Raji (cell line): ENCODE measurements around the gene TMOD1.

ENCODE experiments used
- POLR2A ChIP-seq: IDR thresholded peaks from 2 replicates; pipeline ENCODE4 v1.6.1; 2011; ENCODE audit warnings: low read depth, low read length, control low read depth; ENCODE audit not compliant: insufficient read depth

TMOD1 gene

DNA sequence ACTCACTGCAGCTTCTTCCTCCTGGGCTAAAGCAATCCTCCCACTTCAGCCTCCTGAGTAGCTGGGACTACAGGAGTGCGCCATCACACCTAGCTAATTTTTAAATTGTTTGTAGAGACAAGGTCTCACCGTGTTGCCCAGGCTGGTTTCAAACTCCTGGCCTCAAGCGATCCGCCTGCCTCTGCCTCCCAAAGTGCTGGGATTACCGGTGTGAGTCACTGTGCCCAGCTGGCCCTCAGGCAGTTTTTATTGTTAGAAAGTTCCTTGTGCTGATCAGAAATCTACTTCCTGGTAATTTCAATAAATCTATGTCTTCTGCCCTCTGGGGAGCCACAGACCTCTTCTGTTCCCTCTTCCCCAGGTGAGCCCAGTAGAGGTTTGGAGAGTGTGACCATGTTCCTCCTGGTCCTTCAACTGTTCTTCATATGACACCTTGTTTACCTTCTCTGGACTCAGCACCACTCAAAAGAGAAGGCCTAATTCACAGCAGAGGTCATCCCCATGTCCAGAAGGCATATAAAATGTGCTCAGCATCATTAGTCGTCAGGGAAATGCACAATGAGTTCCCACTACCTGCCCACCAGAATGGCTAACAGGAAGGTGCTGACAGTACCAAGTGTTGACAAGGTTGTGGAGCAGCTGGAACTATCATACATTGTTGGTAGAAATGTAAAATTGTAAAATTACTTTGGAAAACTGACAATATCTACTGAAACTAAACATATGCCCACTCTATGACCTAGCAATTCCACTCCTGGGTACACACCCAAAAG lies 10.4 kb downstream of the TMOD1 start:
- TF ChIP-seq POLR2A = no peak

DNA sequence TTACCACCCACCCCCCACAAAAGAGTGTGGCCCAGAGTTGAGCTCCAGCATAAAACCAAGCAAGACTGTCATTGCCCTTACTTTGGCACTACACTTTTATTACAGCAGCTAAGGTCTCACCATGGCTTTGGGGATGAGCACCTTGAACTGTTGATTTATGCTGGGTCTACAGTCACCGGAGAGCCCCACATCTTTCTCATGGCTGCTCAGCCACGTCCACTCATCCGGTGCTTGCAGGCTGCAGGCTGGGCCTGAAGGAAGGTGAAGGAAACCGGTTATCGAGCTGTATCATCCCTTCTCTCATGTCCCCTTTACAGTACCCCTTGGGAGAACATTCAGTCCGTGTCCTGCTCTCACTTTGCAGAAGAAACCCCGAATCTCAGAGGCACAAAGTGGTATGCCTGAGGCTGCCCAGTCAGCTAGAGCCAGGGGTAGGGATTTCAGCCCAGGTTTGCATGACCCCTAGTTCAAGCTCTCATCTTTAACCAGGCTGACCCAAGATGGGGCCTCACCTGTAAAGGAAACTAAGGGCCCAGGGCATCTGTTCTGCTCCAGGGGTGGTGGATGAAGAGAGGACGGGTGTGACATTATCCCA lies 11.6 kb downstream of the TMOD1 start:
- no peak for TF ChIP-seq POLR2A

DNA sequence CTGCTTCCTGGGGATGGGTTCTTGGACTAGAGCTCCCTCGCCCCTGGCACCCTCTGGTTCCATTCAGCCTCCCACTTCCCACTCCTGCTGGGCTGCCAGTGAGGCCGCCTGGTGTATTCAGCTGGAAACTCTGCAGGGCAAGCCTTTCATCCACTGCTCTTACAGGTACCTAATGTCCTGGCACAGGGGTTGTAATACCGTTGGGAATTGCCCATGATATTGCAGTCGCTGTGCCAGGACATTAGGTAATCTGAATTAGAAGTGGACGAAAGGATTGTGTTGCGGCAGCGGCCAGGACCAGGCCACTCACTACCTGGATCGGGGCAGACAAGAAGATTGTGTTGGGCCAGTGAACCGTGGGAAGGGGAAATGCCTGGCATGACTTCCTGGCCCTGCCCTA lies 13.1 kb downstream of the TMOD1 start:
- TF ChIP-seq POLR2A = no peak

DNA sequence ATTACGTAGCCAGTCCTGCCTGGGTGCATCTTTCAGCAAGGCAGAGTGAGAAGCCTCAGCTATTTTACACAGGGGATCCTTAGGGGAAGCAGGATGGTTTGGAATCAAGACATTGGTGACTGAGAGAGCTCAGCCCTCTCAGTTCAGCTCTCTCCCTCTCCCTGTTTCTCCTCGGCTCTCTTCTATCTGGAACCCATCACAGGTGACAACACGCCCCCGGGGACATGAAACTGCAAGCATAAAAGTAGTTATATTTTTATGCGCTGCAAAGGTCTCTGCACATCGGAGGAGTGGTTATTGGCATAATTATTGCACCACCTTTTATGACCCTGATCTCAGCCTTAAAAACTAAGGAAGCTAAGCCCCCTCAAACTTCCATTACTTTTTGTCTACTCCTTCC lies 14.2 kb downstream of the TMOD1 start:
- no peak for TF ChIP-seq POLR2A

DNA sequence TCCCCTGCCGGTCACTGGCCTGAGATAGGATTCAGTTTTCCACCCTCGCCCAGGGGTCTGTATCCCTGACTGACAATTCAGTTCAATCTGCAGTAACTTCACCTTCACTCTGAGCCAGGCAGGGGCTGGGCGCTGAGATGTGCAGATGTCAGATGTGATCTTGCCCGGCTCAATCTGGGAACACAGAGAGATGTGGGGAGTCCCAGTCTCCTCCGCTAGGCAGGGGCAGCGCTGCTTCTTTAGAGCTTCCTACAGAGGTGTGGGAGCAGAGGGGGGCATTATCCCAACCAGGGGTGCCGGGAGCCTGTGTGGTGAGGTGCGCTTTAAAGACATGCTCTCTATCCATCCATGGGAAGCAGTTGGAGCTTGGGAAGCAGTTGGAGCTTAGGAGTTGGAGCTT lies 14.6 kb downstream of the TMOD1 start:
- TF ChIP-seq POLR2A = no peak

DNA sequence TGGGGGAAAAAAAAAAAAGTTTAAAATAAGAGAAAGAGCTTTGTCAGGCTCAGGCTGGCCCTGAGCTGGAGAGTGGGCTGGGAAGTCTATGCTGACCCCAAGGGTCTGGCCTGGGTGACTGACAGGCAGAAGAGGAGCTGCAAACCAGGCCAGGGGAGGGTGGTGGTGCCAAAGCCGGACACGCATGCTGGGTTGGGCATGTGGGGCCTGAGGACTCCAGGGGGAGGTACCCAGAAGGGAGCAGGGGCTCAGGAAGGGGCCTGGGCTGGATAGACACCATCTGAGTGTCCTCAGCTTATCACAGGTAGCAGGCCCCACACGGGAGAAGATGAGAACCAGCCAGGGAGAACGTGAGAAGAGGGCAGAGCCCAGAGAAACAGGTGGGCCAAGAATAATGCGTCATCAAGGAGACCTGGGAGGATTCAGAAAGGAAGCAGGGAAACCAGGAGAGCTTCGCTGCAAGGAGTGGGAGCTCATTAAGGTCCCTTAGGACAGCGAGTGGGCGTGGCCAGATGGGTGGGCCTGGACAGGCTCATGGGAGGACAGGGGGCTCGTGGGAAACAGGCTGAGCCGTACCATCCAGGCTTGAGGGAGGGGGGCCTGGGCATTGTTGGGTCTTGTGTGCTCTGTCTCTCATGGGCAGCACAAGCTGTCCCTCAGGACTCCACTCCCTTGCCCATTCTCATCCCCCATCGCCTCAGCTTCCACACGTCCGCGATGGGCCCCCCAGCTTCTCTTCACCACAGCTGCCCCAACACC lies 16.0 kb downstream of the TMOD1 start:
- TF ChIP-seq POLR2A = no peak

DNA sequence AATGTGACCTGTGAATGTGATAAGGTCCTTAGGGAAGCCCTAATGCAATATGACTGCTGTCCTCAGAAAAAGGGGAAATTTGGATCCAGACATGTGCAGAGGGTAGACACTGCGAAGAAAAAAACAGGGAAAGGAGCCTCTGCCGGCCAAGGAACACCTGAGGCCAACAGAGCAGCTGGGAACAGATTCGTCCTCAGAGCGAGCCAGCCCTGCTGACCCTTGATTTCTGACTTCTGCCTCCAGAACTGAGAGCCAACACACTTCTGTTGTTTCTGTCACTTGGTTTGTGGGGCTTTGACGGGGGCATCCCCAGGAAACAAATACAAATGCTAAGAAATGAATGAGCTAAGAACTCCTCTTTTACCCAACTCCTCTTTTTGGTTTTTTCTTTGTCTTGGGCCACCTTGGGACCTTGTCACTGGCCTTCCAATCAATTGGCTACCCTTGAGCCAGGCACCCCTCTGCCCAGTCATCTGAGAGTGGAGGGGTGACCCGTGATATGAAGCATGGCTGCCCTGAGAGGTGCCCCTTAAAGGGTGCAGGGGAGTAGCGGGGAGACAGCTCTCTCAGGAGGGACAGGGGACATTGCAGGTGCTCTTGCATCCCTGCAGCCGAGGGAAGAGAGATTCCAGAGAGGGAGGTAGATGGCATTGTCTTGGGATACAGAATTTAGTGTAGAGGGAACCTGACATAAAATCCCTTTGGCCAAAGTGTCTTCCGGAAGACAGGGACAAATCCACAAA lies 16.9 kb downstream of the TMOD1 start:
- TF ChIP-seq POLR2A = no peak

DNA sequence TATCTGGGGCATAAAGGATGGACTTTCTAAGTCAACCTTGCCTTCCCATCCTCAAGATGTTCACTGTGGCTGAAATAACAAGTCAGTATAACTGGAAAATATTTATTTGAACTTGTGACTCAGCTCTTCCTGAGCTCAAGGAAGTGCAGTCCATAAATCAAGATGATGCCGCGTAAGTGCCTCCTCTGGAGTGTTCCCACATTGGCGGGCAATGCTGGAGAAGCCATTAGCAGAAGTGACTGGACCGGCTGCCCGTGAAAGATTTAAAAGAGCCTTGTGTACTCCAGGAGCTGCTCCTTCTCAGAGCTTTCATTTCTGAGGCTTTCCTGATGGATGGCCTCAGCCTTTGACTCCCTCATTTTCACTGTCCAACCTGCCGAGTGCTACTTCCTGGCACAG lies 17.4 kb downstream of the TMOD1 start:
- TF ChIP-seq POLR2A = no peak

DNA sequence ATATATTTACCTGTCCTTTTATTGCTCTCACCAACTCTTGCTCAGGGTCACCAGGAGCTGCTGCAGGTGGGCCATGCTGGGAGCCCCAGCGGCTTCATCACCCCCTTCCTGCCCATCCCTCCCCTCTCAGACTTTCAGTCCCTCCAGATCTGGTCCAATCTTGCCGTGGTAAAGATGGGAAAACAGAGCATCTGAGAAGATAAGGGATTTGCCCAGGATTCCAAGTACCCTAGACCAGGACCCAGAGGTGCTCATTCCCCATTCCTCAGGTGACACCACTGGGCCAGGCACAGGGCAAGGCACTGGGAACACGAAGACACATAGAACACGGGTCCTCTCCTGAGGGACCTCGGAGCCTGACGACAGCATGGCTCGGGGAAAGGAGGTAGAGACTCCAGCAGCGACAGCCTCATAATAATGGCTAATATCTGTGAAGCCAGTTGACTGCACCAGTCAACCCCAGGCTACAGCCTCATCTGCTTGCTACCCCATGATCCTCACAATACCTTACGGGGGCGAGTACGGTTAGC lies 18.0 kb downstream of the TMOD1 start:
- no peak for TF ChIP-seq POLR2A

DNA sequence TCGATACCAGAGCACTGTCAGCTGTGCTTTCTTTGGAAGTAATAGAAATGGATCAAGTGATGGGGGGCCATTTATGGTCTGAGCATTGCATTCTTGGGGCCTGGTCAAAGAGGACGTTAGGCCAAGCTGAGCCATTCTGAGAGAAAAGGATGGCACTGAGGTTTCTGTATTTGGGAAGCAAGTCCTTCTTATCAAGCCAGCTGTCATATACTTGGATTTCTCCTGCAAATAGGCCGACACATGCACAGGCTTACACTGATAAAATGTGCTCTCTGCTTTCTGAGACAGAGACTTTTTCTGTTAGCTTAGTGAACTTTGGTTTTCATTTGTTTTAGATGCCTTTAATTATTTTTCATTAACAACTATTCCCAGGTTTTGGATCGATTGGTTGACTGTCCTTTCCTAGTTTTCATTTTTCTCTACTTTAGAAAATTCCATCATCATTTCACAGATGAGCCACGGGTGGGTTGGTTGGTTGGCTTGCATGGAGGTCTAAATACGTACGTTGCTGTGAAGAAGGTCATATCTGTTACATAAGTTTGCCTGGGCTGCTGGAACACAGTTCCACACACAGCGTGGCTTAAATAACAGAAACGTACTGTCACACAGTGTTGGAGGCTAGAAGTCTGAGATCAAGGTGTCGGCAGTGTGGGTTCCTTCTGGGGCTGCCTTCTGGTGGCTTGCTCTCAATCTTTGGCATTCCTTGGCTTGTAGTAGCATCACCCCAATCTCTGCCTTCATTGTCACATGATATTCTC lies 20.3 kb downstream of the TMOD1 start:
- no peak for TF ChIP-seq POLR2A

DNA sequence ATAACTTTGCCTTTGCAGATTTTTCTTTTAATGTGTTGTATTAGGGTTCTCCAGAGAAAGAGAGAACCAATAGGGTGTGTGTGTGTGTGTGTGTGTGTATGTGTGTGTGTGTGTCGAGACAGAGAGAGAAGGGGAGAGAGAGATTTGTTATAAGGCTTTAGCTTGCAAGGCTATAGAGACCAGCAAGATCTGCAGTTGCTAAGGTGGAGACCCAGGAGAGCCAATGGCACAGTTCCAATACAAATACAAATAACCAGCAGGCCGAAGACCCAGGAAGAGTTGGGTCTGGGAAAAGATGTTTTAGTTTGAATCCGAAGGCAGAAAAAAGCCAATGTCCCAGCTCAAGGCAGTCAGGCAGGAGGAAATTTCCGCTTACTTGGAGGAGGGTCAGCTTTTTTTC lies 23.0 kb downstream of the TMOD1 start:
- no peak for TF ChIP-seq POLR2A

DNA sequence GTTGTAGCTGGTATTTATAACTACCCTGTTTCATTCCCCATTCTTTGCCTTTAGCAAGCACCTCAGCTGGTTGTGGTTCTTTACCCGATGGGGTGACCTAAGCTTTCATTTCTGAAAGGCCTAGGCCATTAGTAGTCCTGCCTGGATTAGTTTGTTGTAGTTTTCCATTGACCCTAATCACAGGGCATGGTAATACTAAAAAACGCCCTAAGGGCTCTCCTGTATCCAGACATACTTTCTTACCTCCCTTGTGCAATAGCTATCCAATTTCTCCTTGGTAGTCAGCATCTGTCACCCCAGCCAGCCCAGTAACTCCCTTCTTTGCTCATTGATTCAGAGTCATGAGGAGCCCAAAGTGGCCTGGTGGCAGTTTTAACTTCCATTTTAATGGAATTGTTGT lies 24.0 kb downstream of the TMOD1 start:
- TF ChIP-seq POLR2A = no peak

DNA sequence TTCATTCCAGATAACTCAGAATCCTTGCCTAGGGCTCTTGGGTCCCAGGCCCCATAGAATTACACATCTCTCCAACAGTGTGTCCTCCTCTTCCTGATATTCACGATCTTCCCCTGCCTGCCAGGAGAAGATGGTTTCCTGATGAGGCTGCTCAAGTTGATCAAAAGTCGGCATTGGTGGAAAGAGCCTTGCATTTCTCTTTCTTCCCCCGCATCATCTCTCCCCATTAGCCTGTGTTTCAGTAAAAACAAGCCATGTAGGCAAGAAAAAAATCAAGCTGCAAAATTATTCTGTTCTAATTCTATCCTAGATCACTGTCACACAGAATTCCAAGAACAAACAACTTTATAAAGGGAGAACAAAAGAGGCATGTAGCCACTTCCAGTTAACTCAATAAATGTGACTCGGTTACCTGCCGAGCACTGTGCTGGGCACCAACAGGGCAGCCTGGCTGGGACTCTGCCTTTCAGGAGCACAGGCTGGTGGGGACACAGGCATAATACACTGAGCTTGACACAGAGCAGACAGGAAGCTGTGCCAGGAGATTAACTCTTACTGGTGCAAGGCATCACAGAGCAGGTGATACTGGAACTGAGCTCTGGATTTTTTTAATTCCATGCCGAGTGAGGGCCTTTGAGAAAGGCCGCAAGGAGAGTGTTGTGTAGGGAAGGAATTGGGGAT lies 25.6 kb downstream of the TMOD1 start:
- no peak for TF ChIP-seq POLR2A

DNA sequence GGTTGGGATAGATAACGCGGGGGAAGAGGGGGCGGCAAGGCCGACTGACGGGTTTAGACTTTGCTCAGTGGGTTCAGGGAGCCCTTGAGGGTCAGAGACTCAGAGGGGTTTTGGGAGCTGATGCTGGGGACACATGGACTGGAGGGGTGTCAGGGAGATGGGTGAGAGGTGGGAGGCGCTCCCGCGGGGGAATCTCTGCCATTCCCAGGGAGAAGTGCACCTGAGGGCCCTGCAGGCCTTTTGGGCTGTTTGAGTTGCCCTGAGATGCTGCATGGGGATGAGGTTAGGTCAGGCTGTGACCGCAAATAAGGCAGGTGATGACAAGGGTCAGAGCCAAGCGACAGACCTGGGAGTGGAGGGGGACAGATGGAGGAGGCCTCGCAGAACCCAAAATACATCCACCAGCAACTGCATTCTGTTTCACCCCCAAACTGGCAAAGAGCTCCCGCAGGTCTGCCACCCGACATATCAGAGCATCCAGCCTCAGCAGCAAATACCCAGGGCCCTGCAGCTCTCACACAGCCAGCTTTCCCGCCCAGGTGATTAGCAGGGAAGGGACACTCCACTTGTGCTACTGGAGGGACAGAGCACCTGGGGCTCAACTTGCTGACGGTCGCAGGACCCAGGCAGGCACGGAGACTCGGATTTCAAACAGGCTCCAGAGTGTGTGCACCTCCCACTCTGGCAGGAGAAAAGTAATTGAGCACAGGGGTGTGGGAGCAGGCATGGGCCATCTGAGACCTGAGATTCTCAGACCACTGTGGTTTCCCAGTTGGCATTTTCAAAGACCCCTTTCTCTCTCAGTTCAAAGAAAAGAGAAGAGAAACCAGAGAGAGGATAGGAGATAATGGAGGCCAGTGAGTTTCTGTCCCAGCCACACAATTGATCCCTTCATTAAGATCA lies 26.4 kb downstream of the TMOD1 start:
- TF ChIP-seq POLR2A = no peak
